ENCODE data around the gene DAZ3.
"Not testable (repeated sequence)": the region's sequence is repeated elsewhere in the genome, so short reads cannot be mapped to it uniquely, and the experiment has no call there.

The DAZ3 gene

GRCh38 chrY:24813293-24813692, at the start of gene DAZ3:
TSS of gene DAZ3 (minus strand) at chrY:24813393. CDS start at chrY:24813185, 208 bp downstream.
- DNase-seq (ENCODE audit: low read depth): not testable (repeated sequence)

GRCh38 chrY:24833619-24834018, 20.4 kb upstream of the DAZ3 start, which contains the start of gene DAZ4:
TSS of gene DAZ4 (plus strand) at chrY:24833919. CDS start at chrY:24834127, 208 bp downstream.
- DNase-seq (ENCODE audit: low read depth): not testable (repeated sequence)

- not testable (repeated sequence) for DNase-seq (ENCODE audit: low read depth)
Measured at GRCh38 chrY:24825069-24825468, 11.9 kb upstream of the DAZ3 start.

- DNase-seq (ENCODE audit: low read depth): not testable (repeated sequence)
Measured at GRCh38 chrY:24824184-24824879, 11.1 kb upstream of the DAZ3 start.

GRCh38 chrY:24821836-24822235, 8.6 kb upstream of the DAZ3 start:
- DNase-seq (ENCODE audit: low read depth): not testable (repeated sequence)

Data from stimulated activated CD8-positive, alpha-beta memory T cell treated with anti-CD3 and anti-CD28 coated beads, Interleukin-12 subunit alpha, Interleukin-12 subunit beta, amount 100 ng/mL, for 1 hour (primary cell).